Heart right ventricle (tissue), 16 donors: ENCODE measurements around the gene KRT32. TPM values are rescaled to one million over a fixed set of nuclear protein-coding genes. Genes with fewer than 3 reads are reported as not detected.

Experiments used
- ATAC-seq, 8 donors: fragments of 200-7000 bp; cut with Tn5 transposase; one replicate each; pipeline ENCODE4 v1.9.1; 2020; ENCODE audit warnings: mild to moderate bottlenecking in 8 of 8, moderate library complexity in 8 of 8, moderate number of reproducible peaks in 1 of 8
- DNase-seq, 2 donors: peaks; one replicate each; pipeline ENCODE4 v3.0.0-alpha.2; 2020
- H3K27ac ChIP-seq, 10 donors: fragments of 200-600 bp; sonication (generic) in 2 of 10; one replicate each; pipeline versions ENCODE4 v1.5.0 to v1.8.0; 2020 to 2022; ENCODE audit warnings: mild to moderate bottlenecking in 3 of 10
- H3K27me3 ChIP-seq, 7 donors: fragments of 200-600 bp; one replicate each; pipeline ENCODE4 v1.8.0; 2021 to 2022; ENCODE audit warnings: mild to moderate bottlenecking in 2 of 7
- H3K36me3 ChIP-seq, 9 donors: fragments of 200-600 bp; sonication (generic) in 1 of 9; one replicate each; pipeline versions ENCODE4 v1.5.0 to v1.8.0; 2020 to 2022; ENCODE audit warnings: mild to moderate bottlenecking in 2 of 9
- H3K4me1 ChIP-seq, 9 donors: fragments of 200-600 bp; sonication (generic) in 1 of 9; one replicate each; pipeline versions ENCODE4 v1.5.0 to v1.8.0; 2020 to 2022; ENCODE audit warnings: mild to moderate bottlenecking in 4 of 9
- H3K4me3 ChIP-seq, 10 donors: fragments of 200-600 bp; sonication (generic) in 2 of 10; one replicate each; pipeline versions ENCODE4 v1.5.0 to v1.8.0; 2020 to 2022; ENCODE audit warnings: mild to moderate bottlenecking in 7 of 10, moderate library complexity in 2 of 10
- H3K9me3 ChIP-seq, 11 donors: fragments of 200-600 bp in 10 of 11; sonication (generic) in 2 of 11; one replicate each; pipeline versions ENCODE4 v1.5.0 to v1.8.0; 2013 to 2022; ENCODE audit warnings: mild to moderate bottlenecking in 2 of 11, control low read depth in 1 of 11, moderate library complexity in 1 of 11
- CTCF ChIP-seq, 9 donors: fragments of 200-600 bp; sonication (generic) in 2 of 9; IDR thresholded peaks; one replicate each; pipeline versions ENCODE4 v1.5.0 to v1.8.0; 2021 to 2022; ENCODE audit warnings: antibody characterized with exemption in 9 of 9, mild to moderate bottlenecking in 5 of 9, moderate library complexity in 1 of 9
- WGBS, 2 donors: extraction: QIAGEN DNeasy Blood & Tissue Kit; methylation state at CpG; one replicate each; pipeline ENCODE4 v1.1.7; 2013; ENCODE audit warnings: inconsistent platforms in 1 of 2; 5-methylcytosine and 5-hydroxymethylcytosine counted together
- intact Hi-C, 10 donors: fragments of 100-400 bp; cut with DNase I; formaldehyde crosslinking; loops; one replicate each; pipeline versions ENCODE4 v1.11.1 to v1.14.2; 2022
- polyA plus RNA-seq, 2 donors: library from polyadenylated mRNA; stranded (reverse); fragments of 200-250 nt; gene quantifications; one replicate each; pipeline ENCODE4 v1.2.3, GENCODE V29; 2013
- total RNA-seq, 10 donors: library from RNA; stranded (reverse); fragmentation: NEBNext Ultra II Directional in 3 of 10; extraction: Animal tissue kit (Norgen Biotek cat#: 25700) in 3 of 10; gene quantifications; one replicate each; pipeline versions ENCODE4 v1.2.1 to v1.2.4, GENCODE V29; 2021 to 2023
- donor health status: Arrhythmogenic right ventricular cardiomyopathy.
- donor health status: ischemic (EF 13 %, LVEDD 7.1; RV severe dilation, severe dysfunction).
- donor health status: healthy with polysubstance abuse.
- donor health status: DM: no; HTN: yes; CAD: no.
- donor health status: DM: no; HTN: no; CAD: no.
- donor health status: ischemic (EF 25% LVEDD 6.9; RV normal size, moderate dysfunction).
- donor health status: ischemic (EF 25% LVEDD 5.7; RV mildly dilated, moderate dysfunction).
- donor health status: healthy.
- donor health status: DM: yes; HTN: yes; CAD: no.
- donor health status: Ischemic cardiomyopathy.
- donor health status: ischemic (EF 35%, LVEDD 5.7; RV mildly dilated, moderate dysfunction).
- donor health status: nonischemic (EF 11% LVEDD 7.7; RV severe dilation, severe dysfunction).
- donor health status: DM: yes; HTN: yes; CAD: no.
- donor health status: PGD.
- donor health status: ischemic (EF 29% LVEDD 5.4; RV normal size, mild dysfunction).
- donor health status: nonischemic (EF 23%, LVEDD 6.1; RV moderate dilation, normal function).

The KRT32 gene
- total and polyA plus RNA-seq, 12 donors = 0.14 to 0.22 (median 0.21) TPM; not detected in 9

GRCh38 chr17:41483991-41484826 is 17.0 kb upstream of the KRT32 start:
- H3K9me3 ChIP-seq = no peaks in the 10 kb centered on the region
- no peaks in the 10 kb centered on the region for H3K4me1 ChIP-seq
- peaks cover 0 to 27% (median 12%) of the 10 kb centered on the region in 7 donors for H3K27me3 ChIP-seq
- no peak overlapping the region for H3K4me3 ChIP-seq
- WGBS, 2 donors = 57 to 58% methylated on average over 7 of the region's 7 CpGs
- no peak for TF ChIP-seq CTCF (IDR thresholded peaks at IDR 0.05)
- peak in 2 of 8 donors; percentile 21 to 56 for ATAC-seq
- intact Hi-C loops = no loop called here
- no peaks in the 10 kb centered on the region for H3K36me3 ChIP-seq
- no peak for DNase-seq
- no peak overlapping the region for H3K27ac ChIP-seq

GRCh38 chr17:41483531-41483930 is 16.3 kb upstream of the KRT32 start:
- Histone ChIP-seq H3K36me3 (no peaks in the 10 kb centered on the region), H3K27me3 (peaks cover 0 to 23% (median 12%) of the 10 kb centered on the region in 7 donors), H3K9me3 (no peaks in the 10 kb centered on the region), H3K27ac (no peak overlapping the region), H3K4me1 (no peaks in the 10 kb centered on the region), H3K4me3 (no peak overlapping the region)
- TF ChIP-seq CTCF (IDR thresholded peaks at IDR 0.05) = no peak
- DNase-seq (no peak), ATAC-seq (no peak)
- intact Hi-C loops = no loop called here
- 45 to 55% methylated on average over 9 of the region's 9 CpGs for WGBS, 2 donors

- Histone ChIP-seq H3K4me3 (no peak within 1 kb of the TSS), H3K9me3 (no peaks in the 10 kb centered on the region), H3K27me3 (peaks cover 0 to 9% (median 6%) of the 10 kb centered on the region in 7 donors), H3K27ac (no peak within 1 kb of the TSS), H3K36me3 (no peaks in the 10 kb centered on the region), H3K4me1 (no peaks in the 10 kb centered on the region)
- ATAC-seq (no peak), DNase-seq (no peak)
- 89 to 97% methylated on average over 2 of the region's 2 CpGs for WGBS, 2 donors
- intact Hi-C loops = no loop called here
- TF ChIP-seq CTCF (IDR thresholded peaks at IDR 0.05) = no peak
Measured at GRCh38 chr17:41481036-41481435, 13.8 kb upstream of the KRT32 start, which contains the start of gene KRT35. Gene KRT35 (minus strand): TSS chr17:41481151. CDS start chr17:41481097, 54 bp downstream.

- no peak overlapping the region for H3K4me3 ChIP-seq
- H3K4me1 ChIP-seq = no peaks in the 10 kb centered on the region
- intact Hi-C loops = no loop called here
- ATAC-seq (no peak), DNase-seq (no peak)
- 96% methylated on average over 10 of the region's 10 CpGs for WGBS, 2 donors
- H3K27me3 ChIP-seq = peaks cover 0 to 9% (median 6%) of the 10 kb centered on the region in 7 donors
- TF ChIP-seq CTCF (IDR thresholded peaks at IDR 0.05) = no peak
- H3K9me3 ChIP-seq = no peaks in the 10 kb centered on the region
- H3K27ac ChIP-seq = no peak overlapping the region
- no peaks in the 10 kb centered on the region for H3K36me3 ChIP-seq
Measured at GRCh38 chr17:41480581-41480980, 13.4 kb upstream of the KRT32 start.
